Tibial nerve (tissue), 4 donors: Measurements from ENCODE around the gene TOR1A. TPM values are rescaled to one million over a fixed set of nuclear protein-coding genes. Genes with fewer than 3 reads are reported as not detected.

Experiments used
- DNase-seq, 2 donors: peaks; one replicate each; pipeline ENCODE4 v3.0.0-alpha.2; 2019; ENCODE audit warnings: low spot score in 2 of 2
- H3K27ac ChIP-seq, 4 donors: fragments of 200-600 bp; sonication (generic) in 3 of 4; one replicate each; pipeline ENCODE4 v1.5.1; 2017 to 2019; ENCODE audit warnings: mild to moderate bottlenecking in 1 of 4
- H3K27me3 ChIP-seq, 2 donors: fragments of 200-600 bp; sonication (generic) in 1 of 2; one replicate each; pipeline versions ENCODE4 v1.5.1 to v1.6.0; 2017 to 2019
- H3K36me3 ChIP-seq, 3 donors: fragments of 200-600 bp; sonication (generic); one replicate each; pipeline ENCODE4 v1.5.1; 2018 to 2019
- H3K4me1 ChIP-seq, 4 donors: fragments of 200-600 bp; sonication (generic) in 3 of 4; one replicate each; pipeline ENCODE4 v1.5.1; 2017 to 2019
- H3K4me3 ChIP-seq, 4 donors: fragments of 200-600 bp; sonication (generic) in 3 of 4; one replicate each; pipeline ENCODE4 v1.5.1; 2017 to 2019; ENCODE audit warnings: mild to moderate bottlenecking in 1 of 4, moderate library complexity in 1 of 4
- H3K9me3 ChIP-seq, 4 donors: fragments of 200-600 bp; sonication (generic) in 3 of 4; one replicate each; pipeline ENCODE4 v1.5.1; 2017 to 2019
- EP300 ChIP-seq, 2 donors: sonication (generic); formaldehyde crosslinking; IDR thresholded peaks; one replicate each; pipeline ENCODE4 v1.6.1; 2017; ENCODE audit warnings: antibody characterized with exemption in 2 of 2, mild to moderate bottlenecking in 1 of 2
- POLR2A ChIP-seq, 2 donors: fragments of 450-650 bp; IDR thresholded peaks; one replicate each; pipeline ENCODE4 v1.6.1; 2017; ENCODE audit warnings: antibody characterized with exemption in 2 of 2, mild to moderate bottlenecking in 2 of 2, moderate library complexity in 2 of 2
- WGBS, 2 donors: methylation state at CpG; one replicate each; pipeline ENCODE4 v1.1.5; 2018; 5-methylcytosine and 5-hydroxymethylcytosine counted together
- total RNA-seq, 4 donors: library from RNA; depleted of rRNA; stranded (reverse); fragments of >200 nt; gene quantifications; one replicate each; pipeline ENCODE4 v1.1.0, GENCODE V29; 2016
- TF ChIP-seq, protein P1 (sequence below), 5 experiments: fragments of 200-600 bp in 3 of 5; fragments of 450-650 bp in 2 of 5; sonication (generic) in 3 of 5; IDR thresholded peaks; one replicate each; pipeline ENCODE4 v1.5.1; 2016 to 2019; ENCODE audit warnings: antibody characterized with exemption in 5 of 5, mild to moderate bottlenecking in 3 of 5, moderate library complexity in 2 of 5

TOR1A gene
- total RNA-seq, 4 donors from 2014 or later, result 26.0 to 55.2 (median 40.4) TPM

DNA sequence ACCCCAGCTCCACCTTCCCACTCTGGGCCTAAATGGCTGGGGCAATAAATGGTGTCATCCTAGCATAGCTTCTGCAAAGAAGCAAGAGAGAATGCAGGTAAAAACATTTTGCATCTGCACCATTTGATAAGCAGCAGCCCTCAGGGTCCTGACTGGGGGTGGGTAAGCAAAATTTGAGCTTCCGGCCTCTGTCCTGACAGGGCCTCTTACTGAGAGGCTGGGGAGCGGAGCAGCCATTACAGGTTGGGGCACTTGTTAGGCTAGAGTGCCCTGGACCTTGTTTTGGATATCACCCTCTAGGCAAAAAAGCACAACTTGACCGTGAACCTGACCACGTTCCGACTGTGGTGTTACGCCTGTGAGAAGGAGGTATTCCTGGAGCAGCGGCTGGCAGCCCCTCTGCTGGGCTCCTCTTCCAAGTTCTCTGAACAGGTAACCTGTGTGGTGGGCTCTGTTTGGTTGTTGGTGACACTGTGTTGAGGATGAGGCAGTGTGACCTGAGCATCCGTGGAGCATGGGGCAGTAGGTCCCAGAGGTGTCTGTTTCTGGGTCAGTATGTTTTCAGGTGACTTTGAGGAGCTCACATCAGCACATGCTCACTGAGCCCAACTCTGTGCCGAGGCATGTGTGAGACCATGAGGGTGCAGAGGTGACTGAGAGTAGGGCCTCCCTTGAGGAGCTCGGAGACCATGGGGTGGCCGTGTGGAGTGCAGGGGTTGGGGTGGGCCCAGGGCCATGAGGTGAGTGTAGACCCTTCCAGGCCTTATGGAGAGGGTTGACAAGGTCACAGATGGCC lies 34.4 kb upstream of the TOR1A start:
- WGBS, 2 donors, result 84 to 89% methylated on average over 8 to 10 of the region's 11 CpGs
- H3K27ac ChIP-seq, result no peak overlapping the region
- H3K4me1 ChIP-seq, result peaks cover 0 to 4% (median 0%) of the 10 kb centered on the region in 4 donors
- H3K36me3 ChIP-seq, result peaks cover 3 to 87% (median 29%) of the 10 kb centered on the region in 3 donors
- DNase-seq, result no peak
- TF ChIP-seq EP300 (IDR thresholded peaks at IDR 0.05) (no peak), POLR2A (IDR thresholded peaks at IDR 0.05) (no peak)
- TF ChIP-seq, protein P1, sequence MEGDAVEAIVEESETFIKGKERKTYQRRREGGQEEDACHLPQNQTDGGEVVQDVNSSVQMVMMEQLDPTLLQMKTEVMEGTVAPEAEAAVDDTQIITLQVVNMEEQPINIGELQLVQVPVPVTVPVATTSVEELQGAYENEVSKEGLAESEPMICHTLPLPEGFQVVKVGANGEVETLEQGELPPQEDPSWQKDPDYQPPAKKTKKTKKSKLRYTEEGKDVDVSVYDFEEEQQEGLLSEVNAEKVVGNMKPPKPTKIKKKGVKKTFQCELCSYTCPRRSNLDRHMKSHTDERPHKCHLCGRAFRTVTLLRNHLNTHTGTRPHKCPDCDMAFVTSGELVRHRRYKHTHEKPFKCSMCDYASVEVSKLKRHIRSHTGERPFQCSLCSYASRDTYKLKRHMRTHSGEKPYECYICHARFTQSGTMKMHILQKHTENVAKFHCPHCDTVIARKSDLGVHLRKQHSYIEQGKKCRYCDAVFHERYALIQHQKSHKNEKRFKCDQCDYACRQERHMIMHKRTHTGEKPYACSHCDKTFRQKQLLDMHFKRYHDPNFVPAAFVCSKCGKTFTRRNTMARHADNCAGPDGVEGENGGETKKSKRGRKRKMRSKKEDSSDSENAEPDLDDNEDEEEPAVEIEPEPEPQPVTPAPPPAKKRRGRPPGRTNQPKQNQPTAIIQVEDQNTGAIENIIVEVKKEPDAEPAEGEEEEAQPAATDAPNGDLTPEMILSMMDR (IDR thresholded peaks at IDR 0.05), result no peak
- no peak overlapping the region for H3K4me3 ChIP-seq
- H3K9me3 ChIP-seq, result no peaks in the 10 kb centered on the region
- no peaks in the 10 kb centered on the region for H3K27me3 ChIP-seq

DNA sequence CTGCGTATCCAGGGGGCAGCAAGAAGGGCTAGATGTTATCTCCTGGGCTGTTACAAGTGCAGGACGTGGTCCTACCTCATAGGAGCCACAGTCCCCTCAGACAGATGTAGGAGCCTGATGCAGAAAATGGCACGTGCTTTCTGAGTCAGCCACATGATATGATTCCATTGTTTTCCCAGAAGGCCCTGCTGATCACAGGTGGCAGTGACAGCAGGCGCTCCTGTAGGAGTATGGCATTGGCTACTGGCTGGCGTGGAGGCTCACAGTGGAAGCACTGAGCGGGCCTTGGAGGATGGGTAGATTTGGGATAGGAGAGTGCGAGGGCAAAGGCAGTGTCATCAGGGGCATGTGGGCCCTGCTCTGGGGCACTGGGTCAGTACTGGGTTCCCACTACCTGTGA lies 33.3 kb upstream of the TOR1A start:
- TF ChIP-seq, protein P1 (IDR thresholded peaks at IDR 0.05), result no peak
- TF ChIP-seq EP300 (IDR thresholded peaks at IDR 0.05), result no peak
- TF ChIP-seq POLR2A (IDR thresholded peaks at IDR 0.05), result no peak
- no peaks in the 10 kb centered on the region for H3K9me3 ChIP-seq
- DNase-seq, result no peak
- peaks cover 0 to 4% (median 0%) of the 10 kb centered on the region in 4 donors for H3K4me1 ChIP-seq
- H3K27ac ChIP-seq, result no peak overlapping the region
- H3K36me3 ChIP-seq, result peaks cover 3 to 88% (median 36%) of the 10 kb centered on the region in 3 donors
- 85 to 92% methylated on average over 7 of the region's 7 CpGs for WGBS, 2 donors
- H3K27me3 ChIP-seq, result no peaks in the 10 kb centered on the region
- no peak overlapping the region for H3K4me3 ChIP-seq

DNA sequence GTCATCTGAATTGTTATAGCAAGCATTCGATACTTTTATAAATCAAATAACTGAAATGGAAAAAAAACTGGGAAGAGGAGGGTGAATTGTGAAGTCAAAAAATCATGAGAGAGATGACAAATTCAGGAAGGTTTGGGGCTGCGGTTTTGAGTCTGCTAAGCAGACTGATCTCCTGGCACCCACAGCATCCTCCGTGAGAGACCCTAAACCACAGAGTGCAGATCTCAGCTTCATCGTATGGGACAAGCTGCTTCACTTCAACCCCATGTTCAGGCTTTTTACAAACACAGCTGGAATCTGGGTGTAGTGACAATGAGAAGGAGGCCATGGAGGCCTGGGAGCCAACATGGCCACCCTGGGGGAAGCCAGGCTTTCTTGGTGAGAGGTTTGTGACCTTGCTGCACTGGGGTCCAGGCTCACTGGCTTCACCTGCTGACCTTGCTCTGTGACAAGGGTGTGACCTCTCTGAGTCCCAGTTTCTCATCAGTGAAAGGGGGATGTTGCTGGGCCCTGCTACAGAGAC lies 30.7 kb upstream of the TOR1A start:
- WGBS, 2 donors, result 88 to 94% methylated on average over 4 of the region's 4 CpGs
- Histone ChIP-seq H3K36me3 (peaks cover 0 to 93% (median 22%) of the 10 kb centered on the region in 3 donors), H3K4me1 (peaks cover 0 to 4% (median 0%) of the 10 kb centered on the region in 4 donors)

DNA sequence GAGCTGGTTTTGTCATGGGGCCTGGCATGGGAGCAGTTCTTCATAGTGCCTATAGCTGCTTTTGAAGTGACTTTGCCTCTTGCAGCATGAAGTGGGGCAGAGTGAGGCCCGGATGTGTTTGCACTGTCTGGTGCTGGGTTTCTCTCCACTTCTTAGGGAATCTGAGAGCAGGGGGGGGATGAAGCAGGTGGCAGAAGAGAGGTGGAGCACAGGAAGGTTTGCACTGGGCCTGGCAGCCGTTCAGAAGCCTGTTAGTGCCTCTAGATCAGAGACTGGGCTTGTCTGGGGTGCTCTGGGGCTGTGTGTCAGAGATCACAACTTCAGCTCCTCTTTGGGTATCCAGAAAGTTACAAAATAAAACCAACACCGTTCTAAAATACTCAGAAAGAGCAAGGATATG lies 29.7 kb upstream of the TOR1A start:
- Histone ChIP-seq H3K27ac (no peak overlapping the region), H3K4me3 (no peak overlapping the region), H3K36me3 (peaks cover 0 to 94% (median 21%) of the 10 kb centered on the region in 3 donors), H3K4me1 (peaks cover 0 to 12% (median 0%) of the 10 kb centered on the region in 4 donors), H3K9me3 (no peaks in the 10 kb centered on the region), H3K27me3 (no peaks in the 10 kb centered on the region)
- TF ChIP-seq, protein P1 (IDR thresholded peaks at IDR 0.05), result no peak
- TF ChIP-seq POLR2A (IDR thresholded peaks at IDR 0.05) (no peak), EP300 (IDR thresholded peaks at IDR 0.05) (no peak)
- no peak for DNase-seq
- WGBS, 2 donors, result 56 to 59% methylated on average over 3 of the region's 3 CpGs

More for the DNA sequence above, 30.7 kb upstream of the TOR1A start:
- Histone ChIP-seq H3K9me3 (no peaks in the 10 kb centered on the region), H3K27ac (no peak overlapping the region), H3K4me3 (no peak overlapping the region), H3K27me3 (no peaks in the 10 kb centered on the region)
- TF ChIP-seq, protein P1 (IDR thresholded peaks at IDR 0.05), result no peak
- TF ChIP-seq POLR2A (IDR thresholded peaks at IDR 0.05) (no peak), EP300 (IDR thresholded peaks at IDR 0.05) (no peak)
- DNase-seq, result no peak

DNA sequence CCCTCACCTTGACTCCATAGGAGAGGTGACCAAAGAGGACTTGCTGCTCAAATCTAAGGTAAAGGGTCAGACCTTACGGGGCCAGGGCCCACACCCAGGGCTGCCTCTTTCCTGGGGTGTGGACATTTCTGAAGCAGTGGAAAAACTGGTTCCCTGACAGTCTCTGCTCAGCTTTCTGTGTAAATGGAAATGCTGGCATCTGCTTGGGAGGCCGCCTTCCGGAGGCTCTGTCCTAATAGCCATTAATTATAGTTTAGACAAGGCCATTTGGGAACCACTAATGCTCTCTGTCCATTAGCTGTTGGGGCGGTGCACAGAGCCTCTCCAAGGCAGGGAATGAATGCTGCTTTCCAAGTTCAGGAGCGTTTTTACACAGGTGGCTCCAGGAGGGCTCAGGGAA lies 28.6 kb upstream of the TOR1A start:
- Histone ChIP-seq H3K36me3 (peaks cover 0 to 84% (median 14%) of the 10 kb centered on the region in 3 donors), H3K9me3 (no peaks in the 10 kb centered on the region), H3K4me3 (no peak overlapping the region), H3K27ac (no peak overlapping the region), H3K27me3 (no peaks in the 10 kb centered on the region), H3K4me1 (peaks cover 0 to 12% (median 0%) of the 10 kb centered on the region in 4 donors)
- no peak for TF ChIP-seq POLR2A (IDR thresholded peaks at IDR 0.05)
- TF ChIP-seq EP300 (IDR thresholded peaks at IDR 0.05), result no peak
- TF ChIP-seq, protein P1 (IDR thresholded peaks at IDR 0.05), result no peak
- WGBS, 2 donors, result 76 to 91% methylated on average over 5 of the region's 5 CpGs
- no peak for DNase-seq
